Sigmoid colon (tissue), 4 donors: ENCODE results near the gene SIN3B.

Experiments used
- CTCF ChIP-seq, 4 experiments: fragments of 450-650 bp in 3 of 4; fragments of 200-600 bp in 1 of 4; IDR thresholded peaks; one replicate each; pipeline ENCODE4 v1.5.1; 2016 to 2019; ENCODE audit warnings: antibody characterized with exemption in 4 of 4, mild to moderate bottlenecking in 3 of 4, moderate library complexity in 2 of 4
- EP300 ChIP-seq, 4 donors: sonication (generic); formaldehyde crosslinking; IDR thresholded peaks; one replicate each; pipeline ENCODE4 v1.6.1; 2017; ENCODE audit warnings: antibody characterized with exemption in 4 of 4
- POLR2A ChIP-seq, 2 donors: fragments of 450-650 bp; IDR thresholded peaks; one replicate each; pipeline ENCODE4 v1.6.1; 2016; ENCODE audit warnings: antibody characterized with exemption in 2 of 2, mild to moderate bottlenecking in 2 of 2, moderate library complexity in 2 of 2
- POLR2AphosphoS5 ChIP-seq, 4 donors: sonication (generic); formaldehyde crosslinking; IDR thresholded peaks; one replicate each; pipeline ENCODE4 v1.6.1; 2017; ENCODE audit warnings: antibody characterized with exemption in 4 of 4

GRCh38 chr19:16920816-16921529 is 91.8 kb downstream of the SIN3B start:
- no peak for TF ChIP-seq POLR2AphosphoS5 (IDR thresholded peaks at IDR 0.05)
- no peak for TF ChIP-seq CTCF (IDR thresholded peaks at IDR 0.05)
- TF ChIP-seq POLR2A (IDR thresholded peaks at IDR 0.05) = no peak
- TF ChIP-seq EP300 (IDR thresholded peaks at IDR 0.05) = no peak
